Kidney (tissue), 14 donors: ENCODE data around the gene SLC28A1. TPM values are rescaled to one million over a fixed set of nuclear protein-coding genes. Genes with fewer than 3 reads are reported as not detected.
A peak's percentile ranks its signal among the peaks of the same experiment; 100 is the strongest.
"Not testable (repeated sequence)": the region's sequence is repeated elsewhere in the genome, so short reads cannot be mapped to it uniquely, and the experiment has no call there.

Experiments
- DNase-seq, 5 donors: peaks; one replicate each; pipeline ENCODE4 v3.0.0-alpha.2; 2013 to 2020
- FAIRE-seq: peaks from 2 replicates; lab custom pipeline; 2012; peaks lifted over from hg19 to GRCh38; lab: Jason Lieb, UNC
- H3K27ac ChIP-seq, 2 donors: one replicate each; pipeline ENCODE4 v1.7.0; 2013; ENCODE audit warnings: low read depth in 2 of 2, low read length in 2 of 2, inconsistent platforms in 1 of 2
- H3K27me3 ChIP-seq: one replicate; pipeline ENCODE4 v1.7.1; 2013; ENCODE audit warnings: low read length, inconsistent platforms; ENCODE audit not compliant: control insufficient read depth, insufficient read depth
- H3K36me3 ChIP-seq, 3 donors: one replicate each; pipeline versions ENCODE4 v1.7.0 to v1.7.1; 2013; ENCODE audit warnings: low read length in 3 of 3, control low read depth in 1 of 3, inconsistent platforms in 1 of 3; ENCODE audit not compliant: insufficient read depth in 3 of 3, control insufficient read depth in 2 of 3
- H3K4me1 ChIP-seq, 3 donors: one replicate each; pipeline versions ENCODE4 v1.7.0 to v1.7.1; 2013; ENCODE audit warnings: low read length in 3 of 3, inconsistent platforms in 1 of 3, low read depth in 1 of 3; ENCODE audit not compliant: control insufficient read depth in 2 of 3, insufficient read depth in 2 of 3
- H3K4me3 ChIP-seq, 3 donors: one replicate each; pipeline versions ENCODE4 v1.7.0 to v1.8.1; 2013; ENCODE audit warnings: low read length in 3 of 3, control low read depth in 1 of 3, inconsistent platforms in 1 of 3
- H3K9ac ChIP-seq, 3 donors: one replicate each; pipeline versions ENCODE4 v1.7.0 to v1.7.1; 2013; ENCODE audit warnings: low read length in 3 of 3, control low read depth in 1 of 3, inconsistent platforms in 1 of 3
- H3K9me3 ChIP-seq, 3 donors: one replicate each; pipeline versions ENCODE4 v1.7.0 to v1.7.1; 2013; ENCODE audit warnings: low read length in 3 of 3, control low read depth in 1 of 3, inconsistent platforms in 1 of 3; ENCODE audit not compliant: control insufficient read depth in 2 of 3, insufficient read depth in 1 of 3
- intact Hi-C: fragments of 100-400 bp; cut with DNase I; formaldehyde crosslinking; loops from one replicate; pipeline ENCODE4 v1.11.1; 2022
- polyA plus RNA-seq: library from polyadenylated mRNA; stranded (reverse); fragments of 350-450 nt; fragmentation: Illumina TruSeq; extraction: RNeasy Lipid Tissue Mini Kit (QIAGEN cat#74804); gene quantifications from one replicate; pipeline ENCODE4 v1.2.3, GENCODE V29; 2014; ENCODE audit warnings: low read depth, low replicate concordance; ENCODE audit not compliant: insufficient read depth
- total RNA-seq: library from RNA; stranded (reverse); fragmentation: NEBNext Ultra II Directional; extraction: Animal tissue kit (Norgen Biotek cat#: 25700); gene quantifications from one replicate; pipeline ENCODE4 v1.2.1, GENCODE V29; 2021
- TF ChIP-seq, protein P1 (sequence below): IDR thresholded peaks from 3 replicates; pipeline ENCODE4 v1.5.1; 2012; ENCODE audit warnings: mild to moderate bottlenecking, moderate library complexity, borderline replicate concordance; ENCODE audit not compliant: insufficient read depth; ENCODE audit errors: extremely low read depth
- donor health status: control.
- donor health status: control.
- donor health status: control.
- donor health status: control.
- donor health status: control.
- donor health status: DM: yes; HTN: yes; CAD: no.
- donor health status: Normal renal cell carcinoma (clear cell type).

SLC28A1 gene
- total and polyA plus RNA-seq, 2 donors from 2014 or later: 12.8 to 51.2 TPM

- H3K36me3 ChIP-seq: no peaks in the 10 kb centered on the region
- DNase-seq (peak in 3 of 5 donors; percentile 38 to 70 (median 67)), FAIRE-seq (no peak)
- H3K4me1 ChIP-seq: peaks cover 0 to 9% (median 6%) of the 10 kb centered on the region in 3 donors
- H3K27me3 ChIP-seq: no peaks in the 10 kb centered on the region
- TF ChIP-seq, protein P1, sequence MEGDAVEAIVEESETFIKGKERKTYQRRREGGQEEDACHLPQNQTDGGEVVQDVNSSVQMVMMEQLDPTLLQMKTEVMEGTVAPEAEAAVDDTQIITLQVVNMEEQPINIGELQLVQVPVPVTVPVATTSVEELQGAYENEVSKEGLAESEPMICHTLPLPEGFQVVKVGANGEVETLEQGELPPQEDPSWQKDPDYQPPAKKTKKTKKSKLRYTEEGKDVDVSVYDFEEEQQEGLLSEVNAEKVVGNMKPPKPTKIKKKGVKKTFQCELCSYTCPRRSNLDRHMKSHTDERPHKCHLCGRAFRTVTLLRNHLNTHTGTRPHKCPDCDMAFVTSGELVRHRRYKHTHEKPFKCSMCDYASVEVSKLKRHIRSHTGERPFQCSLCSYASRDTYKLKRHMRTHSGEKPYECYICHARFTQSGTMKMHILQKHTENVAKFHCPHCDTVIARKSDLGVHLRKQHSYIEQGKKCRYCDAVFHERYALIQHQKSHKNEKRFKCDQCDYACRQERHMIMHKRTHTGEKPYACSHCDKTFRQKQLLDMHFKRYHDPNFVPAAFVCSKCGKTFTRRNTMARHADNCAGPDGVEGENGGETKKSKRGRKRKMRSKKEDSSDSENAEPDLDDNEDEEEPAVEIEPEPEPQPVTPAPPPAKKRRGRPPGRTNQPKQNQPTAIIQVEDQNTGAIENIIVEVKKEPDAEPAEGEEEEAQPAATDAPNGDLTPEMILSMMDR: no peak
- H3K4me3 ChIP-seq: no peak overlapping the region
- no peak overlapping the region for H3K9ac ChIP-seq
- intact Hi-C loops: loop anchor here (10.0 kb wide), 1 partner anchor 329 kb away; no protein-coding TSS in a partner anchor
- H3K9me3 ChIP-seq: no peaks in the 10 kb centered on the region
- H3K27ac ChIP-seq: peak overlapping the region in 1 of 2 donors; percentile 40
These were observed 39.7 kb downstream of the SLC28A1 start for GRCh38 chr15:84924077-84924731.

- H3K9ac ChIP-seq, H3K4me1 ChIP-seq, FAIRE-seq, H3K4me3 ChIP-seq, H3K36me3 ChIP-seq, H3K9me3 ChIP-seq, H3K27me3 ChIP-seq: not testable (repeated sequence)
- intact Hi-C loops: loop anchor here (10.0 kb wide), 1 partner anchor 330 kb away; no protein-coding TSS in a partner anchor
- peak overlapping the region in 1 of 2 donors; percentile 40 for H3K27ac ChIP-seq
- peak in 1 of 5 donors; percentile 35 for DNase-seq
These were observed 40.5 kb downstream of the SLC28A1 start for GRCh38 chr15:84924821-84925569.

DNA sequence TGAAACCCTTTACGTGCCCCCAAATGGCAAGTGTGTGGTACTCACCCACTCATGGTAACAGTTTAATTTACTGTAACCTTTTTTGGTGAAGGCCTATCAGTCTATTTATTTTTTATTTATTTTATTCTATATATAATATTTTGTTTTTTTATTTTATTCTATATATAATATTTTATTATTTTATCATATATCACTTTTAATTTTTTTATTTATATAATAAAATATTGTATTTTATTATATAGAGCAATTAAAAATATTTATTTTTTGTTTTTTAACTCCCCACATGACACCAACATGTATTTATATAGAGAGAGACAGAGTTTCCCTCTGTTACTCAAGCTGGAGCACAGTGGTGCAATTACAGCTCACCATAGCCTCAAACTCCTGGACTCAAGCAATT, 41.4 kb downstream of the SLC28A1 start:
- Histone ChIP-seq H3K4me1 (peaks cover 0 to 9% (median 6%) of the 10 kb centered on the region in 3 donors), H3K27me3 (no peaks in the 10 kb centered on the region), H3K27ac (no peak overlapping the region), H3K36me3 (no peaks in the 10 kb centered on the region), H3K9me3 (no peaks in the 10 kb centered on the region), H3K4me3 (no peak overlapping the region), H3K9ac (no peak overlapping the region)
- intact Hi-C loops: loop anchor here (10.0 kb wide), 1 partner anchor 331 kb away; no protein-coding TSS in a partner anchor
- DNase-seq: no peak
- peak; percentile 56 for FAIRE-seq
- TF ChIP-seq, protein P1: no peak
